Right cardiac atrium (tissue), 5 donors: Measurements from ENCODE around the gene GINS1. TPM values are rescaled to one million over a fixed set of nuclear protein-coding genes. Genes with fewer than 3 reads are reported as not detected.
A peak's percentile ranks its signal among the peaks of the same experiment; 100 is the strongest.

Experiments used
- ATAC-seq, 2 donors: fragments of 200-7000 bp; cut with Tn5 transposase; one replicate each; pipeline versions ENCODE4 v1.8.0 to v1.9.1; 2020; ENCODE audit warnings: moderate library complexity in 2 of 2, mild to moderate bottlenecking in 1 of 2
- DNase-seq, 3 donors: peaks; one replicate each; pipeline ENCODE4 v3.0.0-alpha.2; 2020
- H3K27ac ChIP-seq: one replicate; pipeline ENCODE4 v1.5.1; 2013; ENCODE audit warnings: mild to moderate bottlenecking, low read length, control low read depth, moderate library complexity
- H3K27me3 ChIP-seq: one replicate; pipeline ENCODE4 v1.6.1; 2013; ENCODE audit not compliant: control insufficient read depth, insufficient read depth
- H3K4me1 ChIP-seq: one replicate; pipeline ENCODE4 v1.6.1; 2013; ENCODE audit warnings: low read length; ENCODE audit not compliant: control insufficient read depth, insufficient read depth
- H3K4me3 ChIP-seq: one replicate; pipeline ENCODE4 v1.5.1; 2013; ENCODE audit warnings: low read length, control low read depth
- H3K9me3 ChIP-seq: one replicate; pipeline ENCODE4 v1.6.1; 2013; ENCODE audit warnings: low read length; ENCODE audit not compliant: control insufficient read depth
- WGBS: extraction: QIAGEN DNeasy Blood & Tissue Kit; methylation state at CpG from one replicate; pipeline ENCODE4 v1.1.7; 2013; 5-methylcytosine and 5-hydroxymethylcytosine counted together
- intact Hi-C, 4 donors: fragments of 100-400 bp; cut with DNase I; formaldehyde crosslinking; loops; one replicate each; pipeline versions ENCODE4 v1.11.0 to v1.14.0; 2022 to 2023
- polyA plus RNA-seq: library from polyadenylated mRNA; stranded (reverse); fragments of 200-250 nt; gene quantifications from one replicate; pipeline ENCODE4 v1.2.3, GENCODE V29; 2013
- total RNA-seq, 4 donors: library from RNA; stranded (reverse); fragmentation: NEBNext Ultra II Directional; extraction: Animal tissue kit (Norgen Biotek cat#: 25700); gene quantifications; one replicate each; pipeline ENCODE4 v1.2.1, GENCODE V29; 2021
- donor health status: healthy with polysubstance abuse.
- donor health status: DM: no; HTN: yes; CAD: no.
- donor health status: DM: no; HTN: no; CAD: no.
- donor health status: DM: no; HTN: yes; CAD: no; lungs with severe emphysema.
- donor health status: DM: yes; HTN: yes; CAD: no.

Gene GINS1
- total and polyA plus RNA-seq, 5 donors = 0.45 to 0.85 (median 0.54) TPM

- intact Hi-C loops = loop anchor here in 1 of 4 donors (10.0 kb wide), 1 partner anchor 48 kb away; no protein-coding TSS in a partner anchor
- Histone ChIP-seq H3K27me3 (no peaks in the 10 kb centered on the region), H3K4me3 (no peak overlapping the region), H3K27ac (no peak overlapping the region), H3K9me3 (no peaks in the 10 kb centered on the region), H3K4me1 (peaks cover 3% of the 10 kb centered on the region)
- no peak for DNase-seq
- ATAC-seq = no peak
- WGBS = 95% methylated on average over 10 of the region's 10 CpGs
Observed at GRCh38 chr20:25372584-25373336, 34.7 kb upstream of the GINS1 start.

- no peak overlapping the region for H3K27ac ChIP-seq
- 91% methylated on average over 2 of the region's 2 CpGs for WGBS
- H3K27me3 ChIP-seq = no peaks in the 10 kb centered on the region
- no peak overlapping the region for H3K4me3 ChIP-seq
- DNase-seq (no peak), ATAC-seq (no peak)
- H3K9me3 ChIP-seq = no peaks in the 10 kb centered on the region
- H3K4me1 ChIP-seq = peaks cover 9% of the 10 kb centered on the region
- intact Hi-C loops = loop anchor here in 1 of 4 donors (10.0 kb wide), 1 partner anchor 50 kb away; no protein-coding TSS in a partner anchor
Observed at GRCh38 chr20:25374842-25375241, 32.6 kb upstream of the GINS1 start.

DNA sequence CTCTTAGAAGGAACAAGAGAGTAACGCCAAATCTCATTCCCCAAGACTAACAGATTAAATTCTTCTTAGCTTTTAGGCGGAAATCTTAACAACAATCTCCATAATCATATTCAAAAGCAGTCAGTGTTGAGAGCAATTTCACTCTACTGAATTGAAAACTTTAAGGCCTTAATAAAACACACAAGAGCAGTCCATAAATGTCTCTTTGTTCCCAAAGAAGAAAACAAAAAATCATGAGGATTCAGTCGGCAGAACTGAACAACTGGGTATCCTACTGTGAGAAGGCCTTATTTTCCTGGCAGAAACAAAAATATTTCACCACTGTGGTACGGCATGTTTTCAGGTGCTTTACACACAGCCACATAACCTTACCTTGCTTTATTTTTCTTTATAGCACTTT, 31.2 kb upstream of the GINS1 start:
- H3K9me3 ChIP-seq = no peaks in the 10 kb centered on the region
- H3K27ac ChIP-seq = no peak overlapping the region
- 90% methylated on average over 4 of the region's 4 CpGs for WGBS
- H3K4me3 ChIP-seq = no peak overlapping the region
- intact Hi-C loops = loop anchor here in 1 of 4 donors (10.0 kb wide), 1 partner anchor 51 kb away; no protein-coding TSS in a partner anchor
- no peak for ATAC-seq
- DNase-seq = no peak
- H3K27me3 ChIP-seq = no peaks in the 10 kb centered on the region
- H3K4me1 ChIP-seq = peaks cover 15% of the 10 kb centered on the region

DNA sequence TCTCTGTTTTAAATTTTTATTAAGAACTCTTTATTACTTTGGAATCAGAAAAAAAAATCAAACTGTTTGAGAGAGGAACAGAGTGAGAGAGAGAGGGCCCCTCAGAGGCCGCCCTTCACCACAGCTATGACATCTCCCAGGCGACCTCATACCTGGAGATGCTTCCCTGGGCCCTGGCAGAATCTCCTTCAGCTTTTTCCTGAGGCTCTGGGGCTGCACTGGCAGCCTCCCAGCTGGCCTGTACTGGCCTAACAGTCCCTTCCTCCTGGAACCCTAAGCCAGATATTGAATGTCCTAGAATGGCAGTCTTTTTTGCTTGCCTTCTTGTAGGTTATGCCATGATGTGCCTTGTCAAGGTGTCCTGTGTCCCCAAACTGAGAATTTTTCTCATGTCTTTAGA, 30.6 kb upstream of the GINS1 start:
- H3K4me3 ChIP-seq = no peak overlapping the region
- intact Hi-C loops = loop anchor here in 1 of 4 donors (10.0 kb wide), 1 partner anchor 52 kb away; no protein-coding TSS in a partner anchor
- DNase-seq (no peak), ATAC-seq (no peak)
- H3K9me3 ChIP-seq = no peaks in the 10 kb centered on the region
- H3K4me1 ChIP-seq = peaks cover 15% of the 10 kb centered on the region
- 81% methylated on average over 2 of the region's 2 CpGs for WGBS
- no peak overlapping the region for H3K27ac ChIP-seq
- H3K27me3 ChIP-seq = no peaks in the 10 kb centered on the region

GRCh38 chr20:25378189-25378883, 29.1 kb upstream of the GINS1 start:
- WGBS = 89% methylated on average over 5 of the region's 5 CpGs
- Histone ChIP-seq H3K4me1 (peaks cover 15% of the 10 kb centered on the region), H3K4me3 (no peak overlapping the region), H3K27ac (no peak overlapping the region), H3K27me3 (no peaks in the 10 kb centered on the region), H3K9me3 (no peaks in the 10 kb centered on the region)
- no peak for DNase-seq
- ATAC-seq = no peak
- intact Hi-C loops = loop anchor here in 1 of 4 donors (10.0 kb wide), 1 partner anchor 54 kb away; no protein-coding TSS in a partner anchor

DNA sequence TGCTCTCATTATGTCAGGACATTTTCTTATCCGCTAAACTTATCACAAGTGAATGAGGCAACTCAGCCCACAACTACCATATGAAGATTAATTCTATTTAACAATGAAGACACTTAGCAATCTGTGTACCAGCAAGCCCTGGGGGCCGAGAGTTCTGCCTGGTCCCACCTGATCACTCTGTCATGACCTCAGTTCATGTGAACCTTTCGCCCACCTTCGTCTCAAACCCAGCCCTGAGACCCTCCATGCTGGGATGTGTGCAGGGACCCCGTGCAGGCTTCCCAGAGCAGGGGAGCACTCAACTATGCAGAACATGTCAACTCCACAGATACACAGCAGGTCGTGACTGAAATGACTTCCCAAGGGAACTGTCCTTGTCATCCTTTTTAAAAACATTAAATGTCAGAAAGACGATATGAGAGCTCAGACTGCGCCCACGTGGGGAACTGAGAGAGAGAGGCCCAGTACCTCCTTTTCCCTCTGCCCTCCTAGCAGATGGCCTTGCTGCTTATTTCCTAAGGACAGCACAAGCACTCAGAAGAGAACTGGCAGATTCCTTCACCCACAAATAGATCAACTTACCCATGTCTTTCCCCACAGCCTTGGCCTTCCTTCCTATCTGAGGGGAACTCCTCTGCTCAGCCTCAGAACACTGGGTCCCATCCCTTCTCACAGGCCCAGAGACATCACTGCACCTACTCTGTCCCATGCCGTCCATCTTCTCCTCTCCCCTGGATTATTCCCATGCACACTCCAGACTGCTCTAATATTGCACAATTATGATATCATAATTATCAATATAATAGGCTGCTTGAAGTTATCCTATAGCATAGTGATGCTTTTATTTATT, 28.4 kb upstream of the GINS1 start:
- ATAC-seq = peak in 1 of 2 donors; percentile 21
- no peak for DNase-seq
- Histone ChIP-seq H3K9me3 (no peaks in the 10 kb centered on the region), H3K27ac (no peak overlapping the region), H3K4me1 (peaks cover 15% of the 10 kb centered on the region), H3K4me3 (no peak overlapping the region), H3K27me3 (no peaks in the 10 kb centered on the region)
- WGBS = 76% methylated on average over 10 of the region's 10 CpGs
- intact Hi-C loops = loop anchor here in 1 of 4 donors (10.0 kb wide), 1 partner anchor 54 kb away; no protein-coding TSS in a partner anchor

GRCh38 chr20:25380945-25381614, 26.4 kb upstream of the GINS1 start:
- intact Hi-C loops = loop anchor here in 1 of 4 donors (10.0 kb wide), 1 partner anchor 66 kb away; no protein-coding TSS in a partner anchor
- WGBS = 68% methylated on average over 7 of the region's 7 CpGs
- ATAC-seq (no peak), DNase-seq (no peak)
- Histone ChIP-seq H3K4me3 (no peak overlapping the region), H3K27me3 (no peaks in the 10 kb centered on the region), H3K4me1 (peaks cover 15% of the 10 kb centered on the region), H3K9me3 (no peaks in the 10 kb centered on the region), H3K27ac (no peak overlapping the region)

DNA sequence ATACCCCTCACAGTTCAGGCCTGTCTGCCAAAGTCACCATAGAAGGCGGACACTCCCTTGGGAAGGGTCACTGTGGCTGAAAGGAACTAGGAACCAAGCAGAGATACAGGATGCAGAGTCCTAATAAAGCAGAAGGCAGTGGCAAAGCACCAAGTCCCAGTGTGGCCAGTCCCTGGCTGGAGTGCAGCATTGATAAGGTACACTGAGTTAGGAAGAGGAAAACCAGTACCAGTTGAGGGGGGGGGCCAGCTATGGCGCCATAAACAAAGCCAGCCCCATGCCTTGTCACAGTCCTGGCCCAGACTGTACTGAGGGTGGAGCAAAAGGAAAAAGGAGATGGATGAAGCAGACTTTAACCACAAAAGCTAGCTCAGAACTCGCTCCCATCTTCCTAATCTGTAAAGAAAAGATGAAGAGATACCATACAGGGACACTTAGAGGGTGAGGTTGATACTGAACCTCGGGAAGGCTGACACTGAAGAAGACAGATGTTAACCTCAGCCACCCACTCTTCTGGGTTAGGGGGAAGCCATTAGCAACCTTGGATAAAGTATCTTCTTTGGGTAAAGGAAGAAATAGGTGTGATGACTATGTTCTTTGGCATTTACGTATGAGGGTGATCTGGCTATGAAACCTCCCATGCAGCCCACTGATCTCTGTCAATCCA, 24.6 kb upstream of the GINS1 start:
- no peak for DNase-seq

DNA sequence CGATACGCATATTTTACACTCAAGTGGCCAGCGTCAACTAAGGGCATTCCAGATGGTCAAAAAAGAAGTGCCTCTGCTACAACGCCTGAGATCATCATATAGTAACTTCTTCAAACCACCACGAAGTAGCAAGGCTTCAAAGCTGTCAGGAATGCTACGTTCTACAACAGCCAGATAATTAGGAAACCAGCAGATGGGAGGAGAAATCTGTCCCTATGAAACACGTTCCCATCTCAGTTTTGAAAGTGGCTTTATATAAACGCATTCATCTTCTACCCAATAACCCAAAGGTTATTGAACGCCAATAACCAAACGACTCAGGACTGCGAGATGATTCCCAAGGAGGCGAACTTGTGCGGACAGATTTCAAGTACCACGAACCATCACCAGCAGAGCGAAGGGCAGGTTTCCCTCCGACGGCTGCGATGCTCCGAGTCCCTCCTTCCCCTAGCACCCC, 18.0 kb upstream of the GINS1 start:
- H3K4me3 ChIP-seq = peak overlapping the region; percentile 75
- intact Hi-C loops = loop anchor here in 1 of 4 donors (10.0 kb wide), 1 partner anchor 75 kb away; no protein-coding TSS in a partner anchor
- H3K27ac ChIP-seq = no peak overlapping the region
- no peaks in the 10 kb centered on the region for H3K4me1 ChIP-seq
- H3K27me3 ChIP-seq = no peaks in the 10 kb centered on the region
- 13% methylated on average over 19 of the region's 19 CpGs for WGBS
- H3K9me3 ChIP-seq = no peaks in the 10 kb centered on the region
- ATAC-seq (no peak), DNase-seq (peak in 1 of 3 donors; percentile 15)

More for the DNA sequence above, 24.6 kb upstream of the GINS1 start:
- H3K9me3 ChIP-seq = no peaks in the 10 kb centered on the region
- peaks cover 13% of the 10 kb centered on the region for H3K4me1 ChIP-seq
- intact Hi-C loops = loop anchor here in 1 of 4 donors (10.0 kb wide), 1 partner anchor 68 kb away; no protein-coding TSS in a partner anchor
- no peak overlapping the region for H3K4me3 ChIP-seq
- no peak overlapping the region for H3K27ac ChIP-seq
- ATAC-seq = peak; percentile 16 to 65
- H3K27me3 ChIP-seq = no peaks in the 10 kb centered on the region
- WGBS = 82% methylated on average over 5 of the region's 5 CpGs
